Measurements from ENCODE around the gene DNM2. TPM values are rescaled to one million over a fixed set of nuclear protein-coding genes. Genes with fewer than 3 reads are reported as not detected.

Gene DNM2
- total RNA-seq, 1 donor from 2014 or later: 185 TPM

GRCh38 chr19:10694706-10695307 lies 23.1 kb upstream of the DNM2 start:
- DNase-seq (ENCODE audit: low spot score): no peak
- intact Hi-C loops (cut with micrococcal nuclease): loop anchor here (5.0 kb wide), 2 partner anchors 43 to 193 kb away; partner anchors contain the start of genes ILF3 and KEAP1
- Mint-ChIP-seq H3K27ac (no peak overlapping the region), H3K4me1 (ENCODE audit: low read depth) (peaks cover 8% of the 10 kb centered on the region), H3K36me3 (ENCODE audit: low read depth) (peaks cover 29% of the 10 kb centered on the region), H3K27me3 (ENCODE audit: low read depth) (no peaks in the 10 kb centered on the region), H3K9me3 (no peaks in the 10 kb centered on the region), H3K4me3 (ENCODE audit: low read depth) (no peak overlapping the region)

DNA sequence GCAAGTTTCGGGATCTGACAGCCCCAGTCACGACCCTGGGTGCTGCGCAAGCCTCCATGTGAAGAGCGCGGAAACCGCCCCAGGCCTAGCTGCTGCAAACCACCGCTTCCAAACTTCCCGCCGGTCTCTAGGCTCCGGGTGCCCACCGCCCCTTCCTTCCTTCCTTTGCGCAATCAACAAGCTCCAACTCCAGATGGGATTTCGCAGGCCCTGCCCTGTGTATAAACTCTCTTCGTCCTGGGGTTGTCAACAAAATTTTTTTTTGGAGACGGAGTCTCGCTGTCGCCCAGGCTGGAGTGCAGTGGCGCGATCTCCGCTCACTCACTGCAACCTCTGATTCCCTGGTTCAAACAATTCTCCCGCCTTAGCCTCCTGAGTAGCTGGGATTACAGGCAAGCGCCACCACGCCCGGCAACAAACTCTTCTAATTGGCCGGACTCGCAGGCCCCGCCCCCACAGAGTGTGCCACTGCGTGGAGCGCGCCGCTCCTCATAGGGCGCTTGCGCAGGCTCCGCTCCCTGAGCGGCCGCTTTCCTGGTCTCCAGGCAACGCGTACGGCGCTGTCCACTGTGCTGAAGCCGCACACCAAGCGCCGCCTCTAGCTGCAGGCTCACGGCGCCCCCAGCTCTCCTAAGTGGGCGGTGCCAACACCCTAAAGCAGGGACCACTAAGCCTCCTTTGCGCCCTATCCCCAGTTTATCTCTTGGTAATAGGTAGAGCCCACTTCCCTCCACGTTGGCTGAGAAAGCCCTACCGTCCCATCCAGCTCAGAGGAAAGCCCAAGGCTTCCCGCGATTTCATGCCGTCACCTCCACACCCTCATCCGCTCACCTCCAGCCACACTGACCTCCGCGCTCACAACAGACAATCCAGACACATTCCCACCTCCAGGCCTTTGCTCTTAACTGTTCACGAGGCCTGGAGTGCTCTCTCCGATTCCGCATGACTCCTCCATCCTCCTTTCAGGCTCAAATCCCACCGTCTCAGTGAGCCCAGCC lies 22.2 kb upstream of the DNM2 start:
- no peak overlapping the region for H3K27ac Mint-ChIP-seq

GRCh38 chr19:10699650-10700335 lies 18.1 kb upstream of the DNM2 start:
- Mint-ChIP-seq H3K4me1 (ENCODE audit: low read depth) (peaks cover 14% of the 10 kb centered on the region), H3K36me3 (ENCODE audit: low read depth) (peaks cover 9% of the 10 kb centered on the region), H3K9me3 (no peaks in the 10 kb centered on the region), H3K27me3 (ENCODE audit: low read depth) (no peaks in the 10 kb centered on the region), H3K4me3 (ENCODE audit: low read depth) (no peak overlapping the region), H3K27ac (no peak overlapping the region)
- peak; percentile 49 for DNase-seq (ENCODE audit: low spot score)
- intact Hi-C loops (cut with micrococcal nuclease): loop anchor here (1.0 to 5.0 kb wide), 3 partner anchors 47 to 197 kb away; partner anchors contain the start of genes ILF3 and KEAP1

More for the DNA sequence above, 22.2 kb upstream of the DNM2 start:
- Mint-ChIP-seq H3K4me3 (ENCODE audit: low read depth) (peak overlapping the region; percentile 82), H3K27me3 (ENCODE audit: low read depth) (no peaks in the 10 kb centered on the region), H3K36me3 (ENCODE audit: low read depth) (peaks cover 20% of the 10 kb centered on the region), H3K4me1 (ENCODE audit: low read depth) (peaks cover 8% of the 10 kb centered on the region), H3K9me3 (no peaks in the 10 kb centered on the region)
- DNase-seq (ENCODE audit: low spot score): peak; percentile 90
- intact Hi-C loops (cut with micrococcal nuclease): loop anchor here (5.0 kb wide), 2 partner anchors 43 to 193 kb away; partner anchors contain the start of genes ILF3 and KEAP1

DNA sequence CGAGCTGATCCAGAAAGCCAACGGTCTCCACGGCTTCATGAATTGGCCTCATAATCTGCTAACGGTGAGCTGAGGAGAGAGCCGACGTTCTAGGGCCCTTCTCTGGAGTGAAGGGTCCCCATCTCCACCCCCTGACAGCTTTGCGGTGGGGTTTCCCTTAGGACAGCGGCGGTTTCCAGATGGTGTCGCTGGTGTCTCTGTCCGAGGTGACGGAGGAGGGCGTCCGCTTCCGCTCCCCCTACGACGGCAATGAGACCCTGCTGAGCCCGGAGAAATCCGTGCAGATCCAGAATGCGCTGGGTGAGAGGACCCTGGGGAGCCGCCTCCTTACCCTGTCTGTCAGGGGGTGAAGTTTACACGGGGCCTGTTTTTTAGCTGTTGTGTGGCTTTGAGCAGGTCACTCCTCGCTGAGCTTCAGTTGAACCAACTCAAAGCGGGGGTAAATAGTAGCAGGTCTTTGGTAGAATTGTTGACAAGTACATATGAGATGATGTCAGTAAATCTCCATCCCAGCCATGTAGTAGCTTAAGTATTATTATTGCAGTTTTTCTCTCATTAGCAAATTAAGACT lies 15.8 kb upstream of the DNM2 start:
- Mint-ChIP-seq H3K36me3 (ENCODE audit: low read depth) (peaks cover 13% of the 10 kb centered on the region), H3K4me3 (ENCODE audit: low read depth) (peak overlapping the region; percentile 84), H3K27ac (peak overlapping the region; percentile 67), H3K9me3 (no peaks in the 10 kb centered on the region), H3K4me1 (ENCODE audit: low read depth) (peaks cover 6% of the 10 kb centered on the region), H3K27me3 (ENCODE audit: low read depth) (no peaks in the 10 kb centered on the region)
- DNase-seq (ENCODE audit: low spot score): no peak
- intact Hi-C loops (cut with micrococcal nuclease): no loop called here

DNA sequence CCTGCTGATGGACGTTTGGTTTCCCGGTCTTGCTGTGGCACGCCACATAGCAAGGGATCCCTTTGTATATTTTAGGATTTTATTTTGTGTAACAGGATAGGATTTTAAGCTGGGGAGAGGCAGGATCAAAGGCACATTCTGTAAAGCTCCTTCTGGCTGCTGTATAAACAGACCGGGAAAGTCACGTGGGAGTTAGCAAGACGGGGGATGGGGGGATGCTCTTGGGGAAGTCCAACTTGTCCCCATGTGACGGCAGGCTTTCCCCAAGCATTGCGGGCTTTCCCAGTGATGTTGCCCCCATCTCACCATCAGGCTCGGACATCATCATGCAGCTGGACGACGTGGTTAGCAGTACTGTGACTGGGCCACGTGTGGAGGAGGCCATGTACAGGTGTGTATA lies 10.9 kb upstream of the DNM2 start:
- no peak for DNase-seq (ENCODE audit: low spot score)
- H3K27me3 Mint-ChIP-seq (ENCODE audit: low read depth): no peaks in the 10 kb centered on the region
- H3K4me3 Mint-ChIP-seq (ENCODE audit: low read depth): no peak overlapping the region
- H3K9me3 Mint-ChIP-seq: no peaks in the 10 kb centered on the region
- H3K4me1 Mint-ChIP-seq (ENCODE audit: low read depth): peaks cover 3% of the 10 kb centered on the region
- no peak overlapping the region for H3K27ac Mint-ChIP-seq
- intact Hi-C loops (cut with micrococcal nuclease): no loop called here
- H3K36me3 Mint-ChIP-seq (ENCODE audit: low read depth): peaks cover 17% of the 10 kb centered on the region

DNA sequence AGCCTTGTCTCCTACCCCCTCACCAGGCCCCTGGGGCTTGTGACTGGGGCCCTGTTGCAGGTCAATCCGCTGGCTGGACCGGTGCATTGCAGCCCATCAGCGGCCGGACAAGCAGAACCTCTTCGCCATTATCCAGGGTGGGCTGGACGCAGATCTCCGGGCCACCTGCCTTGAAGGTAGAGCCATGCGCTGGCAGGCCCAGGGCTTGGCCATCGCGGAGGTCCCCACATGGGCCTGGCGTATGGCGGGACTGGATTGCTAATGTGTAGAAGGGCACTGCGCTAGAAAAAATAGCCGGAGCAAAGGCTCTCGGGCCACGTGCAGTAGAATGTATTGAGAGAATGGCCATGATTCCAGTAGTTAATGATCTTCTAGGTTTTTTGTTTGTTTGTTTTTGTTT lies 10.4 kb upstream of the DNM2 start:
- H3K27ac Mint-ChIP-seq: no peak overlapping the region
- no peak overlapping the region for H3K4me3 Mint-ChIP-seq (ENCODE audit: low read depth)
- H3K9me3 Mint-ChIP-seq: no peaks in the 10 kb centered on the region
- H3K27me3 Mint-ChIP-seq (ENCODE audit: low read depth): no peaks in the 10 kb centered on the region
- H3K36me3 Mint-ChIP-seq (ENCODE audit: low read depth): peaks cover 17% of the 10 kb centered on the region
- no peaks in the 10 kb centered on the region for H3K4me1 Mint-ChIP-seq (ENCODE audit: low read depth)
- no peak for DNase-seq (ENCODE audit: low spot score)
- intact Hi-C loops (cut with micrococcal nuclease): no loop called here

- Mint-ChIP-seq H3K4me1 (ENCODE audit: low read depth) (no peaks in the 10 kb centered on the region), H3K36me3 (ENCODE audit: low read depth) (peaks cover 20% of the 10 kb centered on the region), H3K4me3 (ENCODE audit: low read depth) (no peak overlapping the region), H3K27me3 (ENCODE audit: low read depth) (no peaks in the 10 kb centered on the region), H3K27ac (no peak overlapping the region), H3K9me3 (no peaks in the 10 kb centered on the region)
- DNase-seq (ENCODE audit: low spot score): no peak
- intact Hi-C loops (cut with micrococcal nuclease): no loop called here
Observed at GRCh38 chr19:10708291-10708690, 9.6 kb upstream of the DNM2 start.

DNA sequence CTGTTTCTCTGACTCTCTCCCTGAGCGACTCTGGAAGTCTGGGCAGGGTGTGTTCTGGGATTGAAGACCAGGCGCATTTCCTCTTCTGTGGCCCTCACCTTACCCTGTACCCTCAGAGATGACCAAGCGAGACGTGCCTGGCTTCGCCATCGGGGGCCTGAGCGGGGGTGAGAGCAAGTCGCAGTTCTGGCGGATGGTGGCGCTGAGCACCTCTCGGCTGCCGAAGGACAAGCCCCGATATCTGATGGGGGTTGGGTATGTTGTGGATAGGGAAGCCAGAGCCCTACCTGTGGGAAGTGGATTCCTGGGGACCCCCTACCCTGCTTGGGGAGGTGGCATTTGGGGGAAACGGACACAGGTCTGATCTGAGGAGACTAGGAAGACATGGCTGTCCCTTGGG lies 5.8 kb upstream of the DNM2 start:
- no peak for DNase-seq (ENCODE audit: low spot score)
- intact Hi-C loops (cut with micrococcal nuclease): no loop called here
- H3K36me3 Mint-ChIP-seq (ENCODE audit: low read depth): peaks cover 22% of the 10 kb centered on the region
- H3K4me3 Mint-ChIP-seq (ENCODE audit: low read depth): no peak overlapping the region
- no peak overlapping the region for H3K27ac Mint-ChIP-seq
- no peaks in the 10 kb centered on the region for H3K9me3 Mint-ChIP-seq
- H3K4me1 Mint-ChIP-seq (ENCODE audit: low read depth): peaks cover 5% of the 10 kb centered on the region
- H3K27me3 Mint-ChIP-seq (ENCODE audit: low read depth): no peaks in the 10 kb centered on the region

DNA sequence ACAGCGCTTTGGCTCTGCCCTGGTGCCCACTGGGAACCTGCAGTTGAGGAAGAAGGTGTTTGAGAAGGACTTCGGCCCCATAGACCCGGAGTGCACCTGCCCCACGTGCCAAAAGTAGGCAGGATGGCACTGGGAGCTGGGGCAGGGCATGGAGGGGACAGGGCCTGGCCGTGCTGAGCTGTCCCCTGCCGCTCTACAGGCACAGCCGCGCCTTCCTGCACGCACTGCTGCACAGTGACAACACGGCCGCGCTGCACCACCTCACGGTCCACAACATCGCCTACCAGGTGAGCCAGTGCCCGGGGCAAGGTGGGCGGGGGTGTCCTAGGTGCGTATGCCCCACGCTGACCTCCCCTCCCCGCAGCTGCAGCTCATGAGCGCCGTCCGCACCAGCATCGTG lies 5.1 kb upstream of the DNM2 start:
- DNase-seq (ENCODE audit: low spot score): no peak
- Mint-ChIP-seq H3K4me3 (ENCODE audit: low read depth) (no peak overlapping the region), H3K4me1 (ENCODE audit: low read depth) (peaks cover 8% of the 10 kb centered on the region), H3K9me3 (no peaks in the 10 kb centered on the region), H3K27me3 (ENCODE audit: low read depth) (no peaks in the 10 kb centered on the region), H3K27ac (no peak overlapping the region), H3K36me3 (ENCODE audit: low read depth) (peaks cover 22% of the 10 kb centered on the region)
- intact Hi-C loops (cut with micrococcal nuclease): no loop called here

GRCh38 chr19:10713317-10713716 lies 4.6 kb upstream of the DNM2 start:
- DNase-seq (ENCODE audit: low spot score): no peak
- Mint-ChIP-seq H3K27ac (no peak overlapping the region), H3K4me3 (ENCODE audit: low read depth) (no peak overlapping the region), H3K27me3 (ENCODE audit: low read depth) (no peaks in the 10 kb centered on the region), H3K36me3 (ENCODE audit: low read depth) (peaks cover 22% of the 10 kb centered on the region), H3K9me3 (no peaks in the 10 kb centered on the region), H3K4me1 (ENCODE audit: low read depth) (peaks cover 8% of the 10 kb centered on the region)
- intact Hi-C loops (cut with micrococcal nuclease): no loop called here

DNA sequence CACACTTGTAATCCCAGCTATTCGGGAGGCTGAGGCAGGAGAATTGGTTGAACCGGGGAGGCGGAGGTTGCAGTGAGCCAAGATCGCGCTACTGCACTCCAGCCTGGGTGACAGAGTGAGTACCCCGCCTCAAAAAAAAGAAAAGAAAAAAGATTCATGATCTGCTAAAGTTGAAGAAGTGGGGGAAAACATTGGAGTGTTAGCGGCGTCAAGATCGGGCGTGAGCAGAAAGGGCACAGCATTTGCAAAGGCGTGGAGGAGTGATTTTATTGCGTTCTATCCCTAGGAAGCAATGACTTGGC lies 874 bp upstream of the DNM2 start:
- peaks cover 17% of the 10 kb centered on the region for H3K36me3 Mint-ChIP-seq (ENCODE audit: low read depth)
- peak overlapping the region; percentile 67 for H3K4me3 Mint-ChIP-seq (ENCODE audit: low read depth)
- intact Hi-C loops (cut with micrococcal nuclease): loop anchor here (1.0 to 5.0 kb wide), 6 partner anchors 42 to 147 kb away; partner anchors contain the start of gene TMED1
- peak overlapping the region; percentile 77 for H3K27ac Mint-ChIP-seq
- no peak for DNase-seq (ENCODE audit: low spot score)
- peaks cover 17% of the 10 kb centered on the region for H3K4me1 Mint-ChIP-seq (ENCODE audit: low read depth)
- H3K27me3 Mint-ChIP-seq (ENCODE audit: low read depth): no peaks in the 10 kb centered on the region
- no peaks in the 10 kb centered on the region for H3K9me3 Mint-ChIP-seq

Measured in activated T-helper 2 cell treated with anti-CD3 and anti-CD28 coated beads, Interferon-gamma antibody, Interleukin-2, Interleukin-4, amounts not matched to agents 10 μg/mL and 5 μg/mL and 100 μg/mL, durations not matched to agents 14 hours and 24 hours and 36 hours (primary cell).